ENCODE data around the gene CHTOP. TPM values are rescaled to one million over a fixed set of nuclear protein-coding genes. Genes with fewer than 3 reads are reported as not detected.

Gene CHTOP
- total and polyA plus RNA-seq, 2 of the 4 experiments (the other 2 are of a cell fraction), result 33.9 to 50.8 TPM

- H4K20me1 ChIP-seq (ENCODE audit: insufficient read depth, low read length), result no peaks in the 10 kb centered on the region
- H3K9me3 ChIP-seq (ENCODE audit: control insufficient read depth, insufficient read depth, low read length), result no peaks in the 10 kb centered on the region
- peak overlapping the region; percentile 60; the same call in 1 of the 2 replicates for H3K4ac ChIP-seq (ENCODE audit: low read depth, low read length)
- H4K91ac ChIP-seq (ENCODE audit: insufficient read depth, low read depth, low read length), result 0 out of 2 replicates have a peak overlapping the region, but pooled peaks have one; percentile 3
- WGBS, 2 experiments (ENCODE audit: extremely low coverage in 2 of 2, insufficient read length in 1 of 2), result 80% methylated on average over 2 of the region's 10 CpGs; no CpG with 5 or more reads in 1 of the 2 experiments
- intact Hi-C loops (cut with micrococcal nuclease) (loop anchor here (5.0 kb wide), 1 partner anchor 93 kb away; no protein-coding TSS in a partner anchor), in situ Hi-C loops (cut with MboI; ENCODE audit: low sequenced_read_pairs) (no loop called here), dilution Hi-C loops (cut with HindIII; ENCODE audit: low sequenced_read_pairs, unreplicated experiment) (no loop called here)
- peak overlapping the region; percentile 45 for H2AK9ac ChIP-seq (replicated peaks; ENCODE audit: low read depth, low read length, poor library complexity)
- H3K18ac ChIP-seq (ENCODE audit: low read depth, low read length), result no peak overlapping the region
- no peak overlapping the region for H3K56ac ChIP-seq (ENCODE audit: extremely low read depth, insufficient read depth, low read length)
- no peak overlapping the region; the same call in 1 of the 2 replicates for H3K4me2 ChIP-seq (ENCODE audit: low read depth, low read length)
- H2BK15ac ChIP-seq (ENCODE audit: low read depth, low read length), result 0 out of 3 replicates have a peak overlapping the region, but pooled peaks have one; percentile 11
- POLR2A ChIA-PET (ENCODE audit: unreplicated experiment), result no interaction called here
- DNase-seq (no peak), ATAC-seq (ENCODE audit: low read depth) (no peak)
- peak overlapping the region; percentile 7; the same call in 1 of the 2 replicates for H2AK5ac ChIP-seq (ENCODE audit: low read depth, low read length)
- H3K14ac ChIP-seq (replicated peaks; ENCODE audit: low read depth, low read length), result peak overlapping the region; percentile 48; the same call in 1 of the 2 replicates
- H4K5ac ChIP-seq (ENCODE audit: low read depth, low read length), result no peak overlapping the region
- H3K9me1 ChIP-seq (ENCODE audit: insufficient read depth, low read length), result peaks cover 27% of the 10 kb centered on the region
- H2BK120ac ChIP-seq (ENCODE audit: low read depth, low read length), result no peak overlapping the region
- peaks cover 14% of the 10 kb centered on the region for H3K4me1 ChIP-seq (ENCODE audit: control insufficient read depth, insufficient read depth, low read length)
- no peak overlapping the region for H3K27ac ChIP-seq (ENCODE audit: insufficient read depth, low read length)
- no peak overlapping the region for H2BK5ac ChIP-seq (ENCODE audit: low read depth, low read length, poor library complexity, severe bottlenecking)
- no peak overlapping the region for H3K9ac ChIP-seq (ENCODE audit: low read depth, low read length)
- CTCF ChIA-PET, result interaction anchor here (1.5 kb wide), 1 partner anchor 52 kb away, joined by 3 read pairs; no protein-coding TSS in a partner anchor
- BruUV-seq (replicated peaks), result no TSS peak
- no peak overlapping the region for H2BK20ac ChIP-seq (ENCODE audit: low read depth, low read length)
- H3K79me1 ChIP-seq (ENCODE audit: low read depth in 1 of 2, low read length in 2 of 2), result peaks cover 24 to 41% of the 10 kb centered on the region in 2 experiments
- peaks cover 16% of the 10 kb centered on the region for H3K36me3 ChIP-seq (ENCODE audit: control insufficient read depth, insufficient read depth, low read length)
- no peaks in the 10 kb centered on the region for H3K27me3 ChIP-seq (ENCODE audit: control insufficient read depth, insufficient read depth, low read length)
- no peak overlapping the region for H3K4me3 ChIP-seq (ENCODE audit: insufficient read depth, low read depth, low read length)
- no peak overlapping the region for H2AFZ ChIP-seq (replicated peaks; ENCODE audit: low read length, poor library complexity)
- peak overlapping the region; percentile 60 for H3K23ac ChIP-seq (ENCODE audit: low read depth, low read length)
- peak overlapping the region in 1 of 2 experiments; percentile 5; a peak in 1 of 4 replicates for H4K8ac ChIP-seq (ENCODE audit: low read depth in 2 of 2, low read length in 2 of 2)
- TF ChIP-seq MAFK (IDR thresholded peaks at IDR 0.05; ENCODE audit: low read depth, low read length) (no peak), RAD21 (IDR thresholded peaks at IDR 0.05; ENCODE audit: low read length) (no peak), RFX5 (IDR thresholded peaks at IDR 0.05; ENCODE audit: low read depth, low read length) (no peak), ELK1 (IDR thresholded peaks at IDR 0.05; ENCODE audit: borderline replicate concordance, low read depth, low read length) (no peak), CHD1 (IDR thresholded peaks at IDR 0.05; ENCODE audit: low read depth, low read length) (no peak)
Measured at GRCh38 chr1:153624965-153625611, 8.8 kb upstream of the CHTOP start.
